ENCODE measurements around the gene MARK4. TPM values are rescaled to one million over a fixed set of nuclear protein-coding genes. Genes with fewer than 3 reads are reported as not detected.

The MARK4 gene
- total and polyA plus RNA-seq, 9 donors, result 14.2 to 53.3 (median 43.1) TPM

DNA sequence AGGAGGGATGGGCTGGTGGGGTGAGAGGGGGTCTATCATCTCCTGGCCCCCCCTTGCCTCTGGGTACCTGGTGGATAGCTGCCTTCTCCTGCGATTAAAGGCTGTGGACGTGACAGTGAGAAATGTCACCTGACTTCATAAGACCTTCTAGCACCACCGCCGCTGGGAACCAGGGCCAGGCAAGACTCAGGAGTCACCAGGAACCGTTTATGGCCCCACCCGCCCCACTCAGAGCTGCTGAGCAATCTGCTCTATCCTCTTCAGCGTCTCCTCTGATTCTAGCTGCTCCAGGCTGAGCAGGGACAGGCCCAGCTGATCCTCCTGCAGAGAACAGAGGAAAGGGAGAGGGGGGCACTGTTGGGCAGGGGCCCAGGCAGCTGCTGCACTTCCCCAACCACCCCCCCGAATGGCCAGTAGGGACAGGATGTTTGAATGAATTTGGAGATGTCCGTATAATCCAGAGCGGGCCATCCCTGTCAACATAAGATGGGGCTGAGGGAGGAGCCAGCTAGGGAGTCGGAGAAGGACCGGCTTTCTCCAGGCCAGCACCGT is 100.4 kb downstream of the MARK4 start:
- no peaks in the 10 kb centered on the region for H3K4me1 ChIP-seq (ENCODE audit: insufficient read depth)
- H3K36me3 ChIP-seq, result no peaks in the 10 kb centered on the region
- TF ChIP-seq EP300 (IDR thresholded peaks at IDR 0.05), result no peak
- no peak for TF ChIP-seq POLR2A (IDR thresholded peaks at IDR 0.05)
- TF ChIP-seq, protein P1, sequence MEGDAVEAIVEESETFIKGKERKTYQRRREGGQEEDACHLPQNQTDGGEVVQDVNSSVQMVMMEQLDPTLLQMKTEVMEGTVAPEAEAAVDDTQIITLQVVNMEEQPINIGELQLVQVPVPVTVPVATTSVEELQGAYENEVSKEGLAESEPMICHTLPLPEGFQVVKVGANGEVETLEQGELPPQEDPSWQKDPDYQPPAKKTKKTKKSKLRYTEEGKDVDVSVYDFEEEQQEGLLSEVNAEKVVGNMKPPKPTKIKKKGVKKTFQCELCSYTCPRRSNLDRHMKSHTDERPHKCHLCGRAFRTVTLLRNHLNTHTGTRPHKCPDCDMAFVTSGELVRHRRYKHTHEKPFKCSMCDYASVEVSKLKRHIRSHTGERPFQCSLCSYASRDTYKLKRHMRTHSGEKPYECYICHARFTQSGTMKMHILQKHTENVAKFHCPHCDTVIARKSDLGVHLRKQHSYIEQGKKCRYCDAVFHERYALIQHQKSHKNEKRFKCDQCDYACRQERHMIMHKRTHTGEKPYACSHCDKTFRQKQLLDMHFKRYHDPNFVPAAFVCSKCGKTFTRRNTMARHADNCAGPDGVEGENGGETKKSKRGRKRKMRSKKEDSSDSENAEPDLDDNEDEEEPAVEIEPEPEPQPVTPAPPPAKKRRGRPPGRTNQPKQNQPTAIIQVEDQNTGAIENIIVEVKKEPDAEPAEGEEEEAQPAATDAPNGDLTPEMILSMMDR (IDR thresholded peaks at IDR 0.05), result no peak
- H3K27ac ChIP-seq, result no peak overlapping the region
- intact Hi-C loops (cut with DNase I), result no loop called here
- H3K9me3 ChIP-seq, result no peaks in the 10 kb centered on the region
- no peaks in the 10 kb centered on the region for H3K27me3 ChIP-seq
- 61 to 75% (median 64%) methylated on average over 13 of the region's 13 CpGs for WGBS, 3 donors
- no peak for DNase-seq
- H3K4me3 ChIP-seq, result no peak overlapping the region

DNA sequence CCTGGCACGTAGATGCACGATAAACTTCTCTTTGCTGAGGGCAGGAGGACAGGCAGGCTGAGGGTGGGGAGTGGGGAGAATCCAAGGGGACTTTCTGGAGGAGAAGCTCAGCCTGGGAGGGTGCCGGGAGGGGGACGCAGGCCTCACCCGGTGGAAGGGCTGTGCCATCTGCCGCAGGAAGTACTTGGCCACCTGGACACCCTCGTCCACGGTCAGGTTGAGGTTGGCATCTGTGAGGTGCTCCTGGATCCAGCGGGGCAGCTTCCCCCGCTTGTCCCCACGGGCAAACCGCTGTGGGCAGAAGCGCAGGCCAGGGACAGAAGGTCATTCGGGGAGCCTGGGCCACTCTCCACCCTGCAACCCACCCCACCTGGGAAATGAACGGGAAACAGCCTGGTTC is 101.0 kb downstream of the MARK4 start:
- WGBS, 3 donors, result 81 to 90% (median 89%) methylated on average over 15 of the region's 15 CpGs
- intact Hi-C loops (cut with DNase I), result no loop called here
- H3K36me3 ChIP-seq, result no peaks in the 10 kb centered on the region

DNA sequence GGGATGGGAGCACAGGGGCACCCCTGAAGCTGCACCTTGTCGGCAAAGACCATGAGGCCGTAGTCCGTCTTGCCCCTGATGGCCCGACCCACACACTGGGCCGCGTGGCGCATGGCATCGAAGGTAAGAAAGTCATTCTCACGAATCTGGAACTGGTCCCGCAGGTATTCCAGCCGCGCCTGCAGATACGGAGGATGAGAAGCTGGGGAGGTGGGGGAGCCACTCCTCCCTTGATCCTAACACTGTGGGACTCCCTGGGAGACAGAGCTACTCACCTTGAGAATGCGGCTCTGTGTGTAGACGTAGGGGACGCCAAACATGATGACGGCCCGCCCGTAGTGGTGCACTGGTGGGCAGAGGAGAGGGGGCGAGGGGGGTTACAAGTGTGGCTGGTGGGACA is 101.4 kb downstream of the MARK4 start:
- 90 to 94% (median 91%) methylated on average over 19 to 20 of the region's 20 CpGs for WGBS, 3 donors
- no peak overlapping the region for H3K27ac ChIP-seq
- H3K9me3 ChIP-seq, result no peaks in the 10 kb centered on the region
- no peaks in the 10 kb centered on the region for H3K4me1 ChIP-seq (ENCODE audit: insufficient read depth)
- no peaks in the 10 kb centered on the region for H3K27me3 ChIP-seq
- intact Hi-C loops (cut with DNase I), result no loop called here
- no peak overlapping the region for H3K4me3 ChIP-seq
- TF ChIP-seq POLR2A (IDR thresholded peaks at IDR 0.05), result no peak
- TF ChIP-seq EP300 (IDR thresholded peaks at IDR 0.05), result no peak
- TF ChIP-seq, protein P1 (IDR thresholded peaks at IDR 0.05), result no peak
- no peak for DNase-seq
- no peaks in the 10 kb centered on the region for H3K36me3 ChIP-seq

More for the DNA sequence above, 101.0 kb downstream of the MARK4 start:
- Histone ChIP-seq H3K4me1 (ENCODE audit: insufficient read depth) (no peaks in the 10 kb centered on the region), H3K4me3 (no peak overlapping the region), H3K27me3 (no peaks in the 10 kb centered on the region), H3K27ac (no peak overlapping the region), H3K9me3 (no peaks in the 10 kb centered on the region)
- TF ChIP-seq, protein P1 (IDR thresholded peaks at IDR 0.05), result no peak
- TF ChIP-seq EP300 (IDR thresholded peaks at IDR 0.05), result no peak
- no peak for TF ChIP-seq POLR2A (IDR thresholded peaks at IDR 0.05)
- no peak for DNase-seq

DNA sequence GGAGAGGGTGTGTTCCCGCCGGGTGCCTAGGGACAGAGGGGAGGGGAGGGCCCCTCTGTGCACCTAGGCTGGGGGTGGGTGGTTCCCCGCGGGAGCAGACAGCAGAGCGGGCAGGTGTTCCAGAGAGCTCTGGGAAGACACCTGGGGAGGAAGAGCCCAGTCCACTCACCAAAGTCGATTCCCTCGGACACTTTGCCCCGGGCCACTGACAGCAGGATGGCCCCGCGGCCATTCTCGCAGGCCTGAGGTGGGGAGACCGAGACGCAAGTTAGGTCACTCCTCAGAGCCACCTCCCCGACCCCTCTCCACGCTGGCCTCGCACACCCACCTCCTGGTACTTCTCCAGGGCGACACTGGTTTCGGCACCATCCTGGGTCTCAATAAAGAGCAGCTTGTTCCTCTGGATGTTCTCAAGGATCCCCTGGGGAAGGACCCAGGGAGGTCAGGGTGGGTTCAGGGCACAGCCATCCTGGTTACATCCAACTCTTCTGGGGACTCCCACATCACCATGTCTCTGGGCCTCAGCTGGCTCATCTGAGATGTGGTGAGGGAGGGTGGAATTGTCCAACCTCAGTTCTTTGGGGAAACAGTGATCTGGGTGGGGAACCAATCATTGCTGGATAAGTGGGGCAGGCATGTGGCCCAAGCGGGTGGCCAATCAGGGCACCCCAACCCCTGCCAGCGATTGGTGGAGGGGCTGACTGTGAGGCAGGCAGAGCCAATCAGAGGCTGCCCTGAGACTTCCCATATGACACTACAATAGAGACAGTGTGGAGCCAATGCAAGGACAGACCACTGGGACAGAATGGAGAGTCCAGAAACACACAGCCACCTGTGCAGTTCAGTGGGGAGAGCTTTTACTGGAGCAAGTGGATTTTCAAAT is 102.1 kb downstream of the MARK4 start:
- Histone ChIP-seq H3K4me1 (ENCODE audit: insufficient read depth) (no peaks in the 10 kb centered on the region), H3K27ac (no peak overlapping the region), H3K27me3 (no peaks in the 10 kb centered on the region), H3K4me3 (no peak overlapping the region), H3K9me3 (no peaks in the 10 kb centered on the region), H3K36me3 (no peaks in the 10 kb centered on the region)
- intact Hi-C loops (cut with DNase I), result no loop called here
- no peak for DNase-seq
- WGBS, 3 donors, result 84 to 88% (median 86%) methylated on average over 20 of the region's 20 CpGs
- TF ChIP-seq, protein P1 (IDR thresholded peaks at IDR 0.05), result no peak
- no peak for TF ChIP-seq EP300 (IDR thresholded peaks at IDR 0.05)
- TF ChIP-seq POLR2A (IDR thresholded peaks at IDR 0.05), result no peak

Measured in ovary (tissue), 9 donors.